OCI-LY7 (cell line): Measurements from ENCODE around the gene ADAMTS20. TPM values are rescaled to one million over a fixed set of nuclear protein-coding genes. Genes with fewer than 3 reads are reported as not detected.

Experiments used
- BruUV-seq: library from RNA; stranded (reverse); fragments of 400-500 nt; replicated peaks from 2 replicates; lab custom pipeline; 2021; lab: Mats Ljungman, UMichigan
- CTCF ChIA-PET: fragments of 300-600 bp; sonication (Branson Sonifier 250); formaldehyde crosslinking; loops from one replicate; lab custom pipeline; 2022; ENCODE audit warnings: antibody characterized with exemption; ENCODE audit not compliant: unreplicated experiment; lab: Charles Lee
- POLR2A ChIA-PET: fragments of 300-600 bp; sonication (Branson Sonifier 250); formaldehyde crosslinking; loops from one replicate; lab custom pipeline; 2022; ENCODE audit warnings: antibody characterized with exemption; lab: Charles Lee
- DNase-seq: peaks from one replicate; pipeline ENCODE4 v3.0.0-alpha.2; 2015; ENCODE audit warnings: low spot score
- H2AFZ ChIP-seq: fragments of 200-600 bp; sonication (generic), shearing (Covaris generic); 2 replicates; pipeline ENCODE4 v1.6.1; 2014; ENCODE audit warnings: mild to moderate bottlenecking, antibody characterized with exemption, low read length, moderate library complexity
- H3K27ac ChIP-seq: fragments of 200-600 bp; sonication (generic); 2 replicates; pipeline ENCODE4 v1.5.1; 2014; ENCODE audit warnings: mixed run types, low read depth, mild to moderate bottlenecking, moderate library complexity, low read length, inconsistent platforms; ENCODE audit not compliant: poor library complexity, severe bottlenecking
- H3K36me3 ChIP-seq: fragments of 200-600 bp; sonication (generic); 2 replicates; pipeline ENCODE4 v1.6.1; 2014; ENCODE audit warnings: mild to moderate bottlenecking, antibody characterized with exemption, low read length, moderate library complexity, mixed read lengths; ENCODE audit not compliant: insufficient read depth
- H3K4me1 ChIP-seq: fragments of 200-600 bp; sonication (generic); 2 replicates; pipeline ENCODE4 v1.5.1; 2014; ENCODE audit warnings: mild to moderate bottlenecking, low read length; ENCODE audit not compliant: insufficient read depth, poor library complexity, severe bottlenecking
- H3K4me2 ChIP-seq: fragments of 200-600 bp; sonication (generic); 2 replicates; pipeline ENCODE4 v1.6.1; 2014; ENCODE audit warnings: mild to moderate bottlenecking, low read length
- H3K4me3 ChIP-seq: fragments of 200-600 bp; sonication (generic); 2 replicates; pipeline ENCODE4 v1.5.1; 2014; ENCODE audit warnings: mild to moderate bottlenecking, low read depth, low read length; ENCODE audit not compliant: poor library complexity, severe bottlenecking
- H3K79me2 ChIP-seq: fragments of 200-600 bp; sonication (generic); 2 replicates; pipeline ENCODE4 v1.6.1; 2016; ENCODE audit warnings: low read depth, mild to moderate bottlenecking, low read length, moderate library complexity, mixed read lengths; ENCODE audit not compliant: insufficient read depth
- H3K9me2 ChIP-seq: fragments of 200-600 bp; sonication (generic); 2 replicates; pipeline ENCODE4 v1.6.1; 2016; ENCODE audit warnings: mild to moderate bottlenecking, low read length, mixed read lengths; ENCODE audit not compliant: insufficient read depth
- H3K9me3 ChIP-seq: fragments of 200-600 bp; sonication (generic); 2 replicates; pipeline ENCODE4 v1.6.1; 2014; ENCODE audit warnings: mild to moderate bottlenecking, mixed run types, low read length, mixed read lengths
- H4K20me1 ChIP-seq: fragments of 200-600 bp; sonication (generic); 2 replicates; pipeline ENCODE4 v1.6.1; 2014; ENCODE audit warnings: mild to moderate bottlenecking, antibody characterized with exemption, low read length, moderate library complexity, mixed read lengths; ENCODE audit not compliant: insufficient read depth
- CTCF ChIP-seq: fragments of 200-600 bp; sonication (generic); conservative IDR thresholded peaks from 2 replicates; pipeline ENCODE4 v1.5.1; 2014; ENCODE audit warnings: mild to moderate bottlenecking, antibody characterized with exemption, low read length, moderate library complexity, mixed read lengths
- EZH2phosphoT487 ChIP-seq: fragments of 200-600 bp; sonication (generic); IDR thresholded peaks from 2 replicates; pipeline ENCODE4 v1.6.1; 2018; ENCODE audit warnings: low read depth, borderline replicate concordance, mild to moderate bottlenecking, mixed run types, antibody characterized with exemption, low read length, moderate library complexity, mixed read lengths
- intact Hi-C: fragments of 100-400 bp; cut with micrococcal nuclease; formaldehyde crosslinking; loops from one replicate; pipeline ENCODE4 v1.10.0; 2022; ENCODE audit not compliant: unreplicated experiment
- total RNA-seq, 2 experiments: library from RNA; depleted of rRNA in 1 of 2; stranded (reverse); fragments of >200 nt in 1 of 2; shearing (Covaris generic) in 1 of 2; gene quantifications; 2 replicates each; pipeline ENCODE4 v1.2.3, GENCODE V29; 2014 to 2022

Gene ADAMTS20
- total RNA-seq, 2 experiments from 2014 or later = not detected

DNA sequence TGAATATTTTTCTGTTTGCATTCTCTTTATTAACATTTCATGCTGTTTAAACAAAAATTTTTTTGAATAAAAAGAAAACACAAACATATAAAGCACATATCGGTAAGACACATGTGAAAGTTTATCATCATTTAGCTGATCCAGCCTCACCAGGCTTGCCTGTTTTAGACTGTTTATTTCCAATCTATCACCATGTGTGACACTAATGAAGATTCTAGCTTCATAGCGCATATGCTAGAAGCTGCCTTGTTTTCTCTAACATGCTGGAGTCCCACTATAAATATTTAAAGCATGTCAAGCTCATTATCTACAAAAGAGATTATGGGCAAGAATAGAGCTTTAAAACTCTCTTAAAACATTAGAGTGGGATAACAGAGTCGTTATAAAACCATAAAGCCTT lies 25.4 kb upstream of the ADAMTS20 start:
- no TSS peak for BruUV-seq
- intact Hi-C loops = no loop called here
- H3K4me2 ChIP-seq = no peak overlapping the region
- H3K4me3 ChIP-seq = no peak overlapping the region
- H3K79me2 ChIP-seq = no peaks in the 10 kb centered on the region
- H2AFZ ChIP-seq = no peak overlapping the region
- H3K9me2 ChIP-seq = no peaks in the 10 kb centered on the region
- CTCF ChIA-PET = no interaction called here
- H3K27ac ChIP-seq = no peak overlapping the region
- no peaks in the 10 kb centered on the region for H3K9me3 ChIP-seq
- TF ChIP-seq EZH2phosphoT487 = no peak
- TF ChIP-seq CTCF = no peak
- no peaks in the 10 kb centered on the region for H3K4me1 ChIP-seq
- no peaks in the 10 kb centered on the region for H3K36me3 ChIP-seq
- POLR2A ChIA-PET = no interaction called here
- no peak for DNase-seq
- H4K20me1 ChIP-seq = no peaks in the 10 kb centered on the region

- Histone ChIP-seq H3K79me2 (no peaks in the 10 kb centered on the region), H3K4me3 (no peak overlapping the region), H3K4me1 (no peaks in the 10 kb centered on the region), H3K36me3 (no peaks in the 10 kb centered on the region), H3K9me3 (no peaks in the 10 kb centered on the region), H3K4me2 (no peak overlapping the region), H2AFZ (no peak overlapping the region), H4K20me1 (no peaks in the 10 kb centered on the region), H3K27ac (no peak overlapping the region), H3K9me2 (no peaks in the 10 kb centered on the region)
- no TSS peak for BruUV-seq
- ChIA-PET CTCF (no interaction called here), POLR2A (no interaction called here)
- TF ChIP-seq CTCF (no peak), EZH2phosphoT487 (no peak)
- intact Hi-C loops = no loop called here
- DNase-seq = no peak
Measured at GRCh38 chr12:43576162-43576561, 24.2 kb upstream of the ADAMTS20 start.

DNA sequence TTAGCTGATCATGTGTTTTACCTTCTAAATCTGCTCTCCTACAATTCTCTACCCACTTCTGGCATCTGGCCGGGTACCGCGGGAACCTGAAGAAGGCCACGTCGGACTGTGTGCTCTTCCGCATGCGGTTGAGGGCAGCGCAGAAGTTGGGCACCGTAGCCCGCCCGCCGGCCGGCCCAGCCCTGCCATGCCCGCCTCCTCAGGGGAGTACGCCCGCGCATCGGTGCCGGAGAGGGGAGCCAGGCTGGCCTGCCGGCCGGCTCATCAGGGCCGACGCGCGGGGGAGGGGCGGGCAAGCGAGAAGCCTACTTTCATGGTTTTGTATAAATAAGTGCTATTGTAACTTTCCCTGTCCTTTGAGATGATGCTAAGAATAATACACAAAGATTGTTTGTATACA lies 19.9 kb upstream of the ADAMTS20 start:
- CTCF ChIA-PET = no interaction called here
- no peaks in the 10 kb centered on the region for H3K9me3 ChIP-seq
- H4K20me1 ChIP-seq = no peaks in the 10 kb centered on the region
- H3K27ac ChIP-seq = no peak overlapping the region
- H2AFZ ChIP-seq = no peak overlapping the region
- H3K9me2 ChIP-seq = no peaks in the 10 kb centered on the region
- no peak overlapping the region for H3K4me2 ChIP-seq
- TF ChIP-seq CTCF (no peak), EZH2phosphoT487 (no peak)
- H3K36me3 ChIP-seq = no peaks in the 10 kb centered on the region
- POLR2A ChIA-PET = no interaction called here
- no TSS peak for BruUV-seq
- no peaks in the 10 kb centered on the region for H3K79me2 ChIP-seq
- H3K4me3 ChIP-seq = no peak overlapping the region
- no peak for DNase-seq
- H3K4me1 ChIP-seq = no peaks in the 10 kb centered on the region
- intact Hi-C loops = no loop called here
